ENCODE data around the gene UGT1A10. TPM values are rescaled to one million over a fixed set of nuclear protein-coding genes. Genes with fewer than 3 reads are reported as not detected.

UGT1A10 gene
- total and polyA plus RNA-seq, 2 of the 13 experiments (the other 11 are each of a cell fraction or from before 2014, with no cell fraction given) = not detected

GRCh38 chr2:233802132-233802815, 166.0 kb downstream of the UGT1A10 start:
- H3K9ac ChIP-seq (ENCODE audit: insufficient read depth, low read depth, low read length) = no peak overlapping the region
- ChIA-PET CTCF (ENCODE audit: low intra/inter-chr PET ratio, low total read pairs) (no interaction called here), POLR2A (no interaction called here)
- no peak overlapping the region for H3K4me3 ChIP-seq (replicated peaks in 1 of 3; ENCODE audit: insufficient read depth in 1 of 3, low read depth in 2 of 3, low read length in 3 of 3)
- H3K4me2 ChIP-seq (ENCODE audit: low read depth, low read length) = no peak overlapping the region
- BruUV-seq (replicated peaks) = no TSS peak
- FAIRE-seq (no peak), ATAC-seq (no peak), DNase-seq (ENCODE audit: low spot score) (no peak)
- H2AFZ ChIP-seq (ENCODE audit: low read length) = no peak overlapping the region
- no peaks in the 10 kb centered on the region for H3K4me1 ChIP-seq (ENCODE audit: insufficient read depth, low read length)
- intact Hi-C loops (cut with micrococcal nuclease; ENCODE audit: unreplicated experiment) = no loop called here
- no peaks in the 10 kb centered on the region for H3K79me2 ChIP-seq (ENCODE audit: insufficient read depth, low read length)
- H3K27ac ChIP-seq (ENCODE audit: extremely low read length, insufficient read depth, low read length) = no peak overlapping the region
- in situ Hi-C loops (cut with HindIII; ENCODE audit: extremely low pct_ligation_motif_present, low pct_unique_long_range_greater_than_20kb) = no loop called here
- no peaks in the 10 kb centered on the region for H3K36me3 ChIP-seq (replicated peaks in 1 of 2; ENCODE audit: control insufficient read depth in 1 of 2, insufficient read depth in 2 of 2, low read length in 2 of 2)
- H3K9me3 ChIP-seq (ENCODE audit: low read length) = no peaks in the 10 kb centered on the region
- peaks cover 0 to 48% of the 10 kb centered on the region in 2 experiments; a peak in 3 of 5 replicates for H3K27me3 ChIP-seq (ENCODE audit: control insufficient read depth in 1 of 2, insufficient read depth in 2 of 2, low read length in 2 of 2)
- H4K20me1 ChIP-seq (ENCODE audit: insufficient read depth, low read length) = no peaks in the 10 kb centered on the region
- 0% methylated on average over 3 of the region's 3 CpGs for WGBS (ENCODE audit: low lambda C conversion rate)
- TF ChIP-seq ZNF230 (CRISPR knock-in tag; IDR thresholded peaks at IDR 0.05) = no peak
- no peak for TF ChIP-seq ATF5 (CRISPR knock-in tag; IDR thresholded peaks at IDR 0.05; ENCODE audit: low read depth)
- TF ChIP-seq MTA3 (CRISPR knock-in tag; IDR thresholded peaks at IDR 0.05) = no peak
- no peak for TF ChIP-seq CHD2 (IDR thresholded peaks at IDR 0.05; ENCODE audit: low read depth, low read length)
- no peak for TF ChIP-seq TEF (CRISPR knock-in tag; IDR thresholded peaks at IDR 0.05)
- TF ChIP-seq ZNF564 (CRISPR knock-in tag; IDR thresholded peaks at IDR 0.05) = no peak
- no peak for TF ChIP-seq ZNF451 (CRISPR knock-in tag; IDR thresholded peaks at IDR 0.05)
- TF ChIP-seq ZBED4 (CRISPR knock-in tag; IDR thresholded peaks at IDR 0.05; ENCODE audit: borderline replicate concordance) = no peak
- TF ChIP-seq ZBTB2 (CRISPR knock-in tag; IDR thresholded peaks at IDR 0.05; ENCODE audit: low read depth) = no peak
- TF ChIP-seq ZNF350 (CRISPR knock-in tag; IDR thresholded peaks at IDR 0.05; ENCODE audit: borderline replicate concordance, low read depth) = no peak
- no peak for TF ChIP-seq ARID4A (CRISPR knock-in tag; IDR thresholded peaks at IDR 0.05; ENCODE audit: borderline replicate concordance)
- no peak for TF ChIP-seq ZFP90 (CRISPR knock-in tag; IDR thresholded peaks at IDR 0.05; ENCODE audit: borderline replicate concordance)
